ENCODE results near the gene MANBA.

MANBA gene

DNA sequence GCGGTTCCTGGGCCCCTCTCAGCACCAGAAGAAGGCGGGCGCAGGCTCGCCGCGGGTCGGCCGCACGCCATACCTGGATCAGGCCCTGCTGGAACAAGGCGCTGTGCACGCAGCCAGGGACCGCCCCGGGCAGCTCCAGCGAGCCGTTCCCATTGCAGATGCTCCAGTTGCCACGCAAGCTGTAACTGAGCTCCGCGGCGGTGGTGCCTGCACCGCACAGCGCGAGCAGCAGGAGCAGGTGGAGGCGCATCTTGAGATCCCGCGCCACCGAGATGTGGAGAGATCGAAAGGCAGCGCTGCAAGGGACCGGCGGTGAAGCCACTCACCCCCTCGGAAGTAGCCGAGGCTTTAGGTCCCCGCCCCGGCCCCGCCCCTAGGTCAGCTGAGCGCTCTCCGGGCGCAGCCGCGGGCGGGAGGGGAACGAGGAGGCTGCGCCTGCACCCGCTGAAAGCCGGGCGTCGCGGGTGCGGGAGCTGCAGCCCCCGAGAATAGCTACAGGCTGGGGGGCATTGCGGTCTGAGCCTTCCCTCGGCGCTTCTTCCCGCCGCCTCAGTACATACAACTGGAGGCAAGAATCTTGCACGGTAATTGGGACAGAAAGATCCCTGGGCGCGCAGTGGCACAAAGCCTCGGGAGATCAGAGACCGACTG lies at the start of gene MANBA:
TSS of gene MANBA (minus strand) at position 324 of the 651 bp plus-strand sequence. CDS start at position 250, 74 bp downstream.
- DNase-seq, result peak; percentile 77 to 91 (median 88)

DNA sequence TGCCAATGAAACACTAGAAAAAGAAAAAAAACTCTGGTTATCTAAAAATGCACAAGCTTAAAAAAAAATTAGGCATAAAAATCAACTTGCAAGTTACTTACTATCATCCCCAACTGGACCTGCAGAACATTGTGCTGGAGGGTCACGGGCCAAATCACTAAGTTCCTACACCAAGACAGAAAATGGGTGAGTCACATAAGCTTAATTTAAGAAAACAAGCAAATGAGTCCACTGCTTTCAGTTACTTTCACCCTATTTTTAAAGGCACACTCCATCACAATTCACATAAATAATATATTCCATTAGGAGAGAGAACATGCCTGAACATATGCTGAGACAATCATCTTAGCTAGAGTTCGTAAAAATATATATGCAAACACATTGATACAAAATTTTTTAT lies 48.9 kb upstream of the MANBA start:
- DNase-seq, result no peak

DNA sequence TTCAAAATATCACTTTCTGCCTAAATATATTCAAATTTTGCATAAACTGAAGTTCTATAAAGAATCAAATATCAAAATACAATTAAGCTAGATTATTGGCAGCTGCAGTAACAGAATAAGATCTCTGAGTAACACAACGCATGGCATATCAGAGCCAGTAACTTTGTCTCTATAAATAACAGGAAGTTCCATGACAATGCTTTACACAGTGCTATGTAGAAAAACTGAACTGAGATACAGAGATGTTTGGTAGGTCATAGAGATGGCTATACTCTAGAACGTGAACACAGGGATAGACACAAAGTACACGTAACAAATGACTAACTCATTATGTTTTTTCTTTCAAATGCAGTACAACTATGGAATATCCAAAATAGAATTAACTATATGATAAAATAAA lies 48.4 kb upstream of the MANBA start:
- DNase-seq, result no peak

DNA sequence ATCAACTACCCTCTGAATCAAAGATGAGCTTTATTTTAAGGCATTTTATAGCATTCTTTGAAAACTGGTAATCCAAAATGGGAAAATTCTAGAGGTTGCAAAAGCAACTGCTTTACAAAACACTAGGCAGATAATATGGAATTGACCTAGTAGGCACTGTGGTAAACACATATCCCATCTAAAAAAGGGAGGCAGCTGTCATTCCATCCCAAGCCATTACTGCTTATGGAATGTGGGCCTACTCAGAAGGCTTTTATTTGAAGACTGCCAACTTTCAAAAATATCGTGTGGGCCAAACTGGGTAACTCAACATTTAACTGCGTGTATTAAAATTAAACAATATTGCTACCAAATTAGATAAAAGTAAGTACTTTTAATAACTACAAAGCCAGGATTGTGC lies 47.2 kb upstream of the MANBA start:
- DNase-seq, result no peak

DNA sequence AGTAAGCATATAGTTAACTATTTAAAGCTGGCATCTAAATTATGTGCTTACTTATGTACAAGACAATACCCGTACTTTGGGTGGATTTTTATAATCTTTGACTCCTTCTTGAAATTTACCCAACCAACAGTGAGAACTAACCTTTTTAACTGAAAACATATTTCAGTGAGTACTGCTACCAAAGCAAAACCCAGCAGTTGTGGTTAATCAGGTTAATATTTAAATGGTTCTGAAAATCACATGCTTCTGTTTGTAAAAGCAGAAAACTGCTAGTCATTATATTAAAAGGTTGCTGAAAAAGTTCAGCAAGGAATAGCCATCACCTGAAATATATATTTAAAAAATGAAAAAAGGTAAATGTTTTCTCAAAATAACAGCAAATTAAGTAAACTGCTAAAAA lies 46.6 kb upstream of the MANBA start:
- no peak for DNase-seq

DNA sequence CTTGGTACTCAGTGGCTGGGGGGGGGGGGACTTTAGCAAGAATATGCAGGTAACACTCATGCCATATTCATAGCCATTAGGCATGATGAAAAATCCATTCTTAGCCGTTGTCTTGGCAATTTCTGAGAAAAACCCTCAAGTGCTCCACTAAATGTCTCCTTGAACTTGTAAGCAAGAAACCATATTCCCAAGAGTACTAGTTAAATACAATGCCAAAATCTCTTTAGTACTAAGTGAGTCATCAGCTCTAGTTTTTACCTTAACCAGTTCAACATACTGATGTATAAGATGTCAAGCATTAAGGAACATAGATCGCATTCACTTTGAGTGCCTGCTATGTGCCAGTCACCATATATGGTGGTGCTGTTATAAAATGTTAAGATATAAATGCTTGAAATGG lies 39.0 kb upstream of the MANBA start:
- DNase-seq, result no peak

DNA sequence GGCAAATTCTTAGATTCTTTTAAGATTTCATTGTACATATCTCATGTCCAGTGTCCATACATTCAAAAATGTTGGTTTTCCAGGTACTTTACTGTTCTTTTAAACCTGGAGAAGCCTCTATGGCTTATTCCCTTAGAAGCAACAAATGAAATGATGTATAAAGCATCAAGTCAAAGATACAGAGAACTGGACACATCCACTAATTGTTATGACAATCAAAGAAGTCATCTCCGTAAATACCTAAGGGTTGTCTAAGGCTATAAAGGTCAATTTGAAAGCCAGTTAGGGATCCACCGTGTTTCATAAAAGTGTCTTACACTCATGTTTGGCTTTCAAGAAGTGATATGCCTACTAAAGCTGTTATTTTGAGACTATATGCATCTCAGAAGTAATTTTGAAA lies 34.2 kb upstream of the MANBA start:
- no peak for DNase-seq

DNA sequence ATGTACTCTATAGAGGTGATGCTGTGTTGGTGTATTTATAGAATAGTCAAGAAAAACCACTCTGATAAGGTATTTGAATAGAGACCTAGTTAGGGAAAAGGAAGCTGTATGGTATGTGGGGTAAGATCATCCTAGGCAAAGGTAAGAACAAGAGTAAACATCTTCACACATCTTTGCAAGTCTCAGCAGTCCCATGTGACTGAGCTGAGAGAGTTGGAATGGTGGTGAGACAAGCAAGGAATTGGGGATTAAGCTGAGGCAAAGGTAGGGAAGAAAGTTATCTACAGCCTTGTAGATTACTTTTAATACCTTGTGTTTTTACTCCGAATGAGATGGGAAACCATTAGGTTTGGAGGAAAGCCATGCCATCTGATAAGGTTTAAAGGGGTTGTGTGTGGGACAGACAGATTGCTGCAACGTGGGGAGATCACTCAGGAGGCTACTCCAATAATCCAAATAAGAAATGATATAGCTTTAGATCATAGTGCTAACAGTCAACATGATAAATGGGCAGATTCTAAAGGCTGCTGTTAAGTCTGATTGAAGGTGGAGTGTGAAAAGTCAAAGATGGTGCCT lies 31.7 kb upstream of the MANBA start:
- DNase-seq, result no peak

DNA sequence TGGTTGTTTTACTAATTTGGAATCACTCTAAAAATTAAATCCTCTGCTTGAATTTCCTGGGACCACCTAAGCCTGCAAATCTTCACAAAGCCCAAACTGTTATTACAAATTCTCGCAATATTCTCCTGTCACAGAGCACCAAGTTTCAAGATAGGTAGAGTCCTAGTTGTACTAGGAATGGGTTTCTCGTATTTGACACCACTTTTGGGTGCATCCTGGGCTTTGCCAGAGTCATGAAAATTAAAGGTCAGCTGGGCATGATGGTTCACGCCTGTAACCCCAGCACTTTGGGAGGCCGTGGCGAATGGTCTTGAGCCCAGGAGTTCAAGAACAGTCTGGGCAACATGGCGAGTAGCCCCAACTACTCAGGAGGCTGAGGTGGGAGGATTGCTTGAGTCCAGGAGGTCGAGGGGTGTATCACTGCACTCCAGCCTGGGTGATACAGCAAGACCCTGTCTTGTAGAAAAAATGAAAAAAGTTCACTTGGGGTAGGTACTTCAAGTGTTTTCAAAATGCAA lies 30.6 kb upstream of the MANBA start:
- DNase-seq, result no peak

DNA sequence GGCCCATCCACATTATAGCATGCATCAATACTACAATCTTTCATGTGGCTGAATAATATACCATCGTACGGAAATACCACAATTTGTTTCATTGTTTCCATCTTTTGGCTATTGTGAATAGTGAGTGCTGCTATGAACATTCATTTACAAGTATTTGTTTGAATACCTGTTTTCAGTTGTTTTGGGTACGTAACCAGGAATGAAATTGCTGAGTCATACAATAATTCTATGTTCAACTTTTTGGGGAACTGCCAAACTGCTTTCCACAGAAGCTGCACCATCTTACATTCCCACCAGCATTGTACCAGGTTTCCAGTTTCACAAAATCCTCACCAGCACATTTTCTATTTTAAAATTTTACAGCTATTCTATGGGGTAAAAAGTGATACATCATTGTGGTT lies 28.5 kb upstream of the MANBA start:
- DNase-seq, result no peak

DNA sequence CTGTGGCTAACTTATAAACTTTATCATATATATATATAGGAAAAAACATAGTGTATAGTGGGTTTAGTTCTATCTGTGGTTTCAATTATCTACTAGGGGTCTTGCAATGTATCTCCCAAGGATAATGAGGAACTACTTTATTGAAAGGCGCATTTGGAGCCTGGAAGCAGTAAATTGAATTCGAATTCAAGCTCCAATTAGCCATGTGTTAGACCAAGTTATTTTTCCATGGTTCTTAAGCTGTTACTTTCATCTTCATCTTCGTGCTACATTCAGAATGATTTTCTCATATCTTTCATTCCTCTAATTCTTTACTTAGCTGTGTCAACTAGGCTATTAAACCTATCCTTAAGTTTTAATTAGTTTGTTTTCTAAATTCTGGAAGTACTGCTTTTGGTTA lies 27.2 kb upstream of the MANBA start:
- no peak for DNase-seq

DNA sequence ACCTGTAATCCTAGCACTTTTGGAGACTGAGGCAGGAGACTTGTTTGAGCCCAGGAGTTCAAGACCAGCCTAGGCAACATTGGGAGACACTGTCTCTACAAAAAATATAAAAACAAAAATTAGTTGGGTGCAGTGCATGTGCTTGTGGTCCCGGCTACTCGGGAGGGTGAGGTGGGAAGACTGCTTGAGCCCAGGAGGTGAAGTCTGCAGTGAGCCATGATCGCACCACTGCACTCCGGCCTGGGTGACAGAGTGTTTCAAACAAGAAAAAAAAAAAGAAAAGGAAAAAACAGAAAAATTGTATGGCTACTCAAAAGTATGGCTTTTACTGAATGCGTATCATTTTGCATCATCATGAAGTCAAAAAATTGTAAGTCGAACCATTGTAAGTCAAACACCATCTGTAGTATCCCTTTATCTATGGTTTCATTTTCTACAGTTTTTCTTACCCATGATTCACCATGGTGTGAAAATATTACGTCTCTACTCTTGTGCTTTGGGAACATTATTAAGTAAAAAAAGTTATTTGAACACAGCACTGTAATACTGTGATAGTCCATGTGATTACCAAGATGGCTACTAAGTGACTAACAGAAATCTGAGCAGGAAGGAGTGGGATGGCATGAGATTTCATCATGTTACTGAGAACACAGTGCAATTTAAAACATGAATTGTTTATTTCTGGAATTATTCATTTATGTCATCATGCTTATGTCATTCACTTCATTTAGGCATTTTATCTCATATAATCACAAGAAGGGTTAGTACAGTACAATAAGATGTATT lies 26.5 kb upstream of the MANBA start:
- DNase-seq, result no peak

DNA sequence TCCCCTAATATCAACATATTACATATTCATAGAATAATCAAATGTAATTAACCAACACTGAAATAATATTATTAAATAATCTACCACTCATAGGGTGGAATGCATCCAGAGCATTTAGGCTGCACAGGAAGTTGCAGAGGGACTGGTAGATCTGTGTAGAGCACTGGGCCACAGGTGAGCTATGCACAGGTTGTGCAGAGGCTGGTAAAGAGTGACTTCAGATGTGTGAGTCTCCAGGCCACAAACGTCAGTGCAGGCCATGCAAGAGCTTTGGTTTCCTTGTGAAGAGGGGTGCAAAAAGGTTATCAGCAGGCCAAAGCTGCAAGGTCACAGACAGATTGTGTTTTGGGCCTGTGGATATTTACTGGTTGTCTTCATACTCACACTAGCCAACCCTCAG lies 25.5 kb upstream of the MANBA start:
- DNase-seq, result no peak

DNA sequence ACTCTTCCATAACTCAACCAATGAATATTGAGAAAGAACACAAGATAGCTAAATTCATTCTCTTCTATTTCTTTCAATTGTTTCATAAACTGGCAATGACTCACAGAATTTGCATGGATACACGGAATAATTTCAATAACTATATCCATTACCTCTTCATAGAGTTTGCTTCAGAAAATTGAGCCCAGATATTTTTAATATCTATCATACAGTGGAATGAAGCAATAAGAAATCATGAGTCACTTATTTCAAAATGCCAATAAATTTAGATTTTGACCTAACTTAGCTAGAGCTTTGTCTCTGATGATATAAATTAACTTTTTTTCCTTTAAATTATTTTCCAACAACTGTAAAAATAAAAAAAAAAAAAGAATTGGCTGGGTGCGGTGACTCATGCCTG lies 22.2 kb upstream of the MANBA start:
- DNase-seq, result no peak

DNA sequence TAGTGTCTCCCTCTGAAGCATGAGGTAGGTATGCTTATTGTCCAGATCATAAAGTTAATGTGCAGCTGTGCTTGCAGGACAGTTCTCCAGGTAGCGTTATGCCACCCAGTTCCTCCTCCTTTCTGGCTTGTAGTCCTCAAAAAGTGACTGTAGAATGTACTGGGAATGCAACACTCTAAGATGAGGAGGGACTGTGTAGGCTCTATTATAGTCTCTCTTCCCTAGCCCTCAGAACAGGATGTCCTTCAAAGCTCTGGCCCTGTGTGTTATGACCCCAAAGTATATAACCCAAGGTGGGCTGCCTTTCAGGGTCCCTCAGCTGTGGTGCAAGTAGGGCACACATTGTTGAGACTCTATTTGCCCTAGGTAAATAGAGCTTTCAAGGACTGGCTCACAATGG lies 20.8 kb upstream of the MANBA start:
- peak in 1 of 3 experiments; percentile 32 for DNase-seq

DNA sequence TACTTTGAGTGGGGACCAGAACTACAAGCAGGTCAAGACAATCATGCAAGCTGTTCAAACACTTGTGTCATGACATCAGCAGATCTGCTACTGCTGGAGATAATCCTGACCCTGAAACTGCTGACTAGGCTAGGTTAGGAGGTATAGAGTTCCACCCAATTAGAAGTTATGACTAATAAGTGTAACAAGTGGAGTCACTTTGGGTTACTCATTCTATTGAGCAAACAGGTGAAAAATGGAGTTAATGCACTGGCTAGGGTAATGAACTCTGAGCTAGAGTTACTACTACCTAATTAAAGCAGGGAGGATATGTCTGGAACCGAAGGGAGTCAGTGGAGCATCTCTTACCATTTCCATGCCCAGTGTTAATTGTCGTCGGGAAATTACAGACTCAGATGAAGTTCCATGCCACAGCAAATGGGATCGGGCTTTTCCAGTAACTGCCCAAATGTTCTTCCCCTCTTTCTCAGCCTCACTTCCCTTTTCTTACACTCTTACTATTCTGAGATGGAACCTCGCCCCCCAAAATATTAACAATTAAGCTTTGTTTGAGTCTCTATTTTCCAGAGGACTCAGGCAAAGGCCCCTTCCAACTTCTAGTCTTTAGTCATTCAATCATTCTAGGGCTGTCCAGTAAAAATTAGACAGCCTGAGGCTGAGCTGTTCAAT lies 19.8 kb upstream of the MANBA start:
- peak in 1 of 3 experiments; percentile 18 for DNase-seq

DNA sequence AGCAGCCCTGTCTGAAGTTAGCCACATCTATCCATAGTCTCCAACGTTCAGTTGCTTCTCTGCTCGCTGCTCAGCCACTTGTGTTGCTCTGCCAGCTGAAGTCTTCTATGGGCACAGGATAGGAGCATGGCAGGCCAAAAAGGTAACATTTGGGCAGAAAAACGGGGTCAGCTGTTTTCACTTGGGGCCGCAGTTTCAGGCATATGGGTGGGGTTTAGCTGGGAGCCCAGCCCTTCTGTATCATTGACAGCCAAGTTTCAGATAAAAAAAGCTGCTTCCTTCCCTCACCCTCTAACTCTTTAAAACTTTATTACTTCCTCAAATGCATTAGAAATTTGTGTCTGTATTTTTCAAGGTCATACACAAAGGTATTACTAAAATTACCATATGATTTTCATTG lies 18.4 kb upstream of the MANBA start:
- DNase-seq, result no peak

DNA sequence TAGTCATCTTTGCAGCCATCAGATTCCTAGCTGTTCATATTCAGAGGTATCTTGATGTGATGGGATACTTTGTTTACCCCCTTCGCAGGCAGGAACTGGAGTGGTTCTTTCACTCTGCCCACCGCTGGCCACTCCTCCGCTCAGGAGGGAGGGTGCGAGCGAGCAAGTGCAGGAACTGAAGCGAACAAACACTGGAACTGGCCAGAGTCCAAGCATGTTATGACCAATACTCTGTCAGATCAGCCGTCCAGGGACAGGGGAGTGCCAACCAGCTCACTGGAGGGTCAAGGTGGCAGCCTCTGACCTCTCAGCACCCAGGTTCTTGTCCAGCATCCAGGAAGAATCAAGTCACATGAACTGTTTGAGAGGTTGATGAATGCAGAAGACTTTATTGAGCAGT lies 18.0 kb upstream of the MANBA start:
- DNase-seq, result no peak

DNA sequence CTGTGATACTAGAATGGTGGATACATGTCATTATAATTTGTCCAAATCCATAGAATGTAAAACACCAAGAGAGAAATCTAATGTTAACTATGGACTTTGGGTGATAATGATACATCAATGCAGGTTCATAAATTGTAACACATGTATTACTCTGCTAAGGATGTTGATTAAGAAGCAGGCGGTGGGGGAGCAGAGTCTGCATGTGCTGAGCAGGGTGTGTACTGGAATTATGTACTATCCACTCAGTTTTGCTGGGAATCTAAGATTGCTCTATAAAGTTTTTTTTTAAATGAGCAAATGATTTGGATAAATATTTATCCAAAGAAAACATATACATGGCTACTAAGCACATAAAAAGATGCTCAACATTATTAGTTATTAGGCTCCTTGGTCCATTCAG lies 15.0 kb upstream of the MANBA start:
- DNase-seq, result no peak

DNA sequence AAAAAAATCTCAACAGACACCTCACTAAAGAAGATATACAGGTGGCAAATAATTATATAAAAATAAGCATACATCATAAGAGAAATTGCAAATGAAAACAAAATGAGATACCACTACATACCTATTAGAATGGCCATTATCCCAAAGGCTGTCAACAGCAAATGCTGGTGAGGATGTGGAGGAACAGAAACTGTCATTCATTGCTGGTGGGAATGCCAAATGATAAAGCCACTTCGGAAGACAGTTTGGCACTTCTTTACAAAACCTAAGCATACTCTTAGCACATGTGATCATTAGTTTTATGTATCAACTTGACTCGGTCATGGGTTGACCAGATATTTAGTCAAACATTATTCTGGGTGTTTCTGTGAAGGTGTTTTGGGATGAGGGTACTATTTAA lies 13.5 kb upstream of the MANBA start:
- DNase-seq, result no peak

DNA sequence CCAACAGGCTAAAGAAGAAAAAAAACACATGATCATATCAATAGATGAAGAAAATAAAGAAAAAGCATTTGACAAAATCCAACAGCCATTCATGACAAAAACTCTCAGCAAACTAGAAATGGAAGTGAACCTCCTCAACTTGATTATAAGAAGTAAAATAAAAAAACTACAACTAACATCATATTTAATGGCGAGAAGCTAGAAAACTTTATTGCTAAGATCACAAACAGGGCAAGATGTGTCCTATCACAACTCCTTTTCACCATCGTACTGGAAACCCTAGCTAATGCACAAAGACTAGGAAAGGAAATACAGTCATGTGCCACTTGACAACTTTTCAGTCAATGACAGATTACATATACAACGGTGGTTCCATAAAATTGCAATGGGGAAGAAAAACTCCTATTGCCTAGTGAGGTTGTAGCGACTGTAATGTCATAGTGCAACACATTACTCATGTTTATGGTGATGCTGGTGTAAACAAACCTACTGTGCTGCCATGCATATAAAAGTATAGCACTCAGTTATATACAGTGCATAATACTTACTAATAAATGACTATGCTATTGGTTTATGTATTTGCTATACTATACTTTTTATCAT lies 12.1 kb upstream of the MANBA start:
- DNase-seq, result no peak

DNA sequence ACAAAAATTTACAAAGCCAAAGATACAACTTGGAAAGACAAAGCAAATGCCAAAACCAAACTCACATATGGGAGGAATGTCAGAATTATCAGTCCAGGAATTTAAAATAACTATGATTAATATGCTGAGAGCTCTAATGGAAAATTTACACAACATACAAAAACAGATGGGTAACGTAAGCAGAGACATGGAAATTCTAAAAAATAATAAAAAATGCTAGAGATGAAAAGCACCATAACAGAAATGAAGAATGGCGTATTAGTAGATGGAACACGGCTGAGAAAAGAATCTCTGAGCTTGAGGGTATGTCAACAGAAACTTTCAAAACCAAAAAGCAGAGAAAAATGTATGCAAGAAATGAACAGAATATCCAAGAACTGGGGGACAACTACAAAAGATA lies 4.1 kb upstream of the MANBA start:
- DNase-seq, result no peak

DNA sequence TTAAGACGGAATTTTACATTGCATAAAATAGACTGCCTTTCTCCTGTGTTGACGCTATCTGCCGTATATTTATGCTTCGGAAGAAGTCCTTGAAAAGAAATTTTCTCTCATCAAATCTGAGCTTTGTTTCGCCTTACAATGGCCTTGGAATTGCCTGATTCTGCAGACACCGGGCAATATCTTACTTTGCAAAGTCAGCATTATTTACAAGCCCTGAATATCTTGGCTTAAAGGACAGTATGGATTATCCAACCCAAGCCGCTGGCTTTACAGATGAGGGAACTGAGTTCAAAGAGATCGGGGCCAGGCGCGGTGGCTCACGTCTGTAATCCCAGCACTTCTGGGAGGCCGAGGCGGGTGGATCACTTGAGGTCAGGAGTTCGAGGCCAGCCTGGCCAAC lies 1.1 kb upstream of the MANBA start:
- no peak for DNase-seq

Data from NCI-H1417 (cell line).